ENCODE results near the gene ASXL1. TPM values are rescaled to one million over a fixed set of nuclear protein-coding genes. Genes with fewer than 3 reads are reported as not detected.
"Not testable (repeated sequence)": the region's sequence is repeated elsewhere in the genome, so short reads cannot be mapped to it uniquely, and the experiment has no call there.

ASXL1 gene
- total RNA-seq, 4 donors from 2014 or later, result 43.5 to 79.8 (median 58.4) TPM

DNA sequence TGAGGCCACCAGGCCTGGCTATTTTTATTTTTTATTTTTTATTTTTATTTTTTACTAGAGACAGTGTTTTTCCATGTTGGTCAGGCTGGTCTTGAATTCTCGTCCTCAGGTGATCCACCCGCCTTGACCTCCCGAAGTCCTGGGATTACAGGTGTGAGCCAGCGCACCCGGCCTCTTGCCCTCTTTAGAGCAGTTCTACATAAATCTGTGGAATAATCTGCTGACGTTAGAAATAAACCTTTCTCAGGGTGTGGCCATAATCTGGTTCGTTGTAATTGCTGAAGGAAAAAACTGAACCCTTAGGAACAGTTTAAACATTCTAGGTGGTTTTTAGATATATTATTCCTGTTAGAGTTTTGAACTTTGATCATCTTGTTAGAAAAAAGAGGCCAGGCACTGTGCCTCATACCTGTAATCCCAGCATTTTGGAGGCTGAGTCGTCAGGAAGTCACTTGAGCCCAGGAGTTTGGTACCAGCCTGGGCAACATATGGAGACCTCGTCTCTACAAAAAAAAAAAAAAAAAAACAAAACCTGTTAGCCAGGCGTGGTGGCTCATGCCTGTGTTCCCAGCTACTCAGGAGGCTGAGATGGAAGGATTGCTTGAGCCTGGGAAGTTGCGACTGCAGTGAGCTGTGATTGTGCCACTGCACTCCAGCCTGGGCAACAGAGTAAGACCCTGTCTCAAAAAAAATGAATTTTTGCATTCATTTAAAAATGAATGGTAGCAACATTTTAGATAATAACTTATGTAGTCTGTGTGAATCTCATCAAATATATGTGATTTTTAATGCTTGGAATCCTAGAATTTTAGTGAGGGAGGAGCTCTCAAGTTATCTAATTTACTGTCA, 24.2 kb downstream of the ASXL1 start:
- peaks cover 10 to 36% (median 14%) of the 10 kb centered on the region in 3 donors for H3K4me1 ChIP-seq
- peaks cover 0 to 21% of the 10 kb centered on the region in 2 donors for H3K36me3 ChIP-seq
- ATAC-seq, result no peak
- no peak overlapping the region for H3K4me3 ChIP-seq
- 84 to 91% methylated on average over 5 to 11 of the region's 11 CpGs for WGBS, 2 donors (ENCODE audit: low coverage in 1 of 2)
- H3K27me3 ChIP-seq, result no peaks in the 10 kb centered on the region
- H3K9me3 ChIP-seq, result no peaks in the 10 kb centered on the region
- TF ChIP-seq POLR2A (IDR thresholded peaks at IDR 0.05) (no peak), POLR2AphosphoS5 (IDR thresholded peaks at IDR 0.05) (no peak), EP300 (IDR thresholded peaks at IDR 0.05) (no peak), CTCF (IDR thresholded peaks at IDR 0.05) (no peak)
- H3K27ac ChIP-seq, result no peak overlapping the region

- peaks cover 0 to 12% of the 10 kb centered on the region in 2 donors for H3K36me3 ChIP-seq
- H3K9me3 ChIP-seq, H3K27ac ChIP-seq, H3K27me3 ChIP-seq, ATAC-seq, H3K4me3 ChIP-seq: not testable (repeated sequence)
- WGBS, 2 donors (ENCODE audit: low coverage in 1 of 2), result 88 to 94% methylated on average over 1 to 8 of the region's 9 CpGs
- H3K4me1 ChIP-seq, result peaks cover 10 to 45% (median 14%) of the 10 kb centered on the region in 3 donors
These were observed 25.3 kb downstream of the ASXL1 start for GRCh38 chr20:32383441-32383840.

DNA sequence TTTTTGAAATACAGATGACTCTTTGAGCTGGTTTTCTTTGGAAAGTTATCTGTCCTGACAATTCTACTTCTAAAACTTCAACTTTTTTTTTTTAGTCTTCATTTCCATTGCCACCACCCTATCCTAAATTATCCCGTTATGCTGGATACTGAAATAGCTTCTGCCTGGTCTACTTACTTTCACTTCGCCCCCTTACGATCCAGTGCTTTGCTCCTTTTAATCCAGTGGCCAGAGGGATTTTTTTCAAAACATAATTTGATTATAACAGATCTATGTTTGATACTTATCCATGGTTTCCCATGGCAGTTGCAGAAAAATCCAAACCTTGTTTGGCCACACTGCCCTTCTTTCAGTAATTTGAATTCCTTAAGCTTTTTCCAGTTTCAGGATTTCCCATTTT, 27.4 kb downstream of the ASXL1 start:
- H3K27ac ChIP-seq, result peak overlapping the region; percentile 0 to 71 (median 54)
- ATAC-seq, result no peak
- peaks cover 0 to 9% of the 10 kb centered on the region in 2 donors for H3K36me3 ChIP-seq
- no peaks in the 10 kb centered on the region for H3K27me3 ChIP-seq
- no peaks in the 10 kb centered on the region for H3K9me3 ChIP-seq
- peak overlapping the region; percentile 28 to 30 for H3K4me3 ChIP-seq
- WGBS, 2 donors (ENCODE audit: low coverage in 1 of 2), result 12 to 29% methylated on average over 3 of the region's 3 CpGs
- H3K4me1 ChIP-seq, result peaks cover 10 to 62% (median 14%) of the 10 kb centered on the region in 3 donors
- TF ChIP-seq EP300 (IDR thresholded peaks at IDR 0.05) (no peak), CTCF (IDR thresholded peaks at IDR 0.05) (no peak), POLR2A (IDR thresholded peaks at IDR 0.05) (no peak), POLR2AphosphoS5 (IDR thresholded peaks at IDR 0.05) (no peak)

GRCh38 chr20:32386091-32386490, 28.0 kb downstream of the ASXL1 start:
- H3K27me3 ChIP-seq, result no peaks in the 10 kb centered on the region
- no peaks in the 10 kb centered on the region for H3K9me3 ChIP-seq
- no peak for ATAC-seq
- 29 to 50% methylated on average over 1 of the region's 1 CpG for WGBS, 2 donors (ENCODE audit: low coverage in 1 of 2)
- peaks cover 10 to 63% (median 14%) of the 10 kb centered on the region in 3 donors for H3K4me1 ChIP-seq
- TF ChIP-seq POLR2A (IDR thresholded peaks at IDR 0.05), result no peak
- H3K27ac ChIP-seq, result peak overlapping the region in 3 of 4 donors; percentile 47 to 71 (median 62)
- peak overlapping the region in 1 of 2 donors; percentile 30 for H3K4me3 ChIP-seq
- H3K36me3 ChIP-seq, result peaks cover 0 to 9% of the 10 kb centered on the region in 2 donors

- Histone ChIP-seq H3K27ac (peak overlapping the region in 1 of 4 donors; percentile 20), H3K27me3 (no peaks in the 10 kb centered on the region), H3K4me3 (no peak overlapping the region), H3K9me3 (no peaks in the 10 kb centered on the region), H3K4me1 (peaks cover 10 to 63% (median 14%) of the 10 kb centered on the region in 3 donors), H3K36me3 (peaks cover 0 to 14% of the 10 kb centered on the region in 2 donors)
- ATAC-seq, result no peak
- no peak for TF ChIP-seq POLR2A (IDR thresholded peaks at IDR 0.05)
- TF ChIP-seq EP300 (IDR thresholded peaks at IDR 0.05), result no peak
- no peak for TF ChIP-seq CTCF (IDR thresholded peaks at IDR 0.05)
- no peak for TF ChIP-seq POLR2AphosphoS5 (IDR thresholded peaks at IDR 0.05)
- WGBS, 2 donors (ENCODE audit: low coverage in 1 of 2), result 84 to 94% methylated on average over 2 of the region's 2 CpGs
These were observed 29.1 kb downstream of the ASXL1 start for GRCh38 chr20:32387252-32387651.

- Histone ChIP-seq H3K27me3 (no peaks in the 10 kb centered on the region), H3K4me1 (peaks cover 0 to 44% (median 6%) of the 10 kb centered on the region in 3 donors), H3K27ac (no peak overlapping the region), H3K9me3 (no peaks in the 10 kb centered on the region), H3K4me3 (no peak overlapping the region), H3K36me3 (peaks cover 0 to 34% of the 10 kb centered on the region in 2 donors)
- TF ChIP-seq POLR2A (IDR thresholded peaks at IDR 0.05) (no peak), POLR2AphosphoS5 (IDR thresholded peaks at IDR 0.05) (no peak), CTCF (IDR thresholded peaks at IDR 0.05) (no peak), EP300 (IDR thresholded peaks at IDR 0.05) (no peak)
- no peak for ATAC-seq
- WGBS, 2 donors (ENCODE audit: low coverage in 1 of 2), result 84 to 89% methylated on average over 2 of the region's 2 CpGs
These were observed 32.9 kb downstream of the ASXL1 start for GRCh38 chr20:32391003-32391402.

Data from gastroesophageal sphincter (tissue), 4 donors.